Fibroblast of lung (primary cell): Measurements from ENCODE around the gene ALG1. TPM values are rescaled to one million over a fixed set of nuclear protein-coding genes. Genes with fewer than 3 reads are reported as not detected.

ENCODE experiments used
- DNase-seq, 2 donors: peaks; one replicate each; pipeline versions ENCODE4 v3.0.0 to v3.0.0-alpha.2; 2010; ENCODE audit warnings: low read depth in 2 of 2
- H2AFZ ChIP-seq: 2 replicates; pipeline ENCODE4 v1.5.1; 2012; ENCODE audit warnings: low read length, control low read depth, inconsistent platforms
- H3K27ac ChIP-seq: 2 replicates; pipeline ENCODE4 v1.5.1; 2011; ENCODE audit warnings: low read length, control low read depth; ENCODE audit not compliant: insufficient read depth
- H3K27me3 ChIP-seq: 2 replicates; pipeline ENCODE4 v1.5.1; 2011; ENCODE audit warnings: mild to moderate bottlenecking, low read length; ENCODE audit not compliant: control insufficient read depth, insufficient read depth
- H3K36me3 ChIP-seq: 2 replicates; pipeline ENCODE4 v1.5.1; 2011; ENCODE audit warnings: low read length; ENCODE audit not compliant: control insufficient read depth, insufficient read depth
- H3K4me1 ChIP-seq: 2 replicates; pipeline ENCODE4 v1.5.1; 2011; ENCODE audit warnings: low read length; ENCODE audit not compliant: control insufficient read depth, insufficient read depth; ENCODE audit errors: extremely low read depth
- H3K4me2 ChIP-seq: 2 replicates; pipeline ENCODE4 v1.5.1; 2011; ENCODE audit warnings: low read length, control low read depth; ENCODE audit not compliant: insufficient read depth; ENCODE audit errors: extremely low read depth
- H3K4me3 ChIP-seq, 4 experiments: fragments of 200-600 bp in 1 of 4; sonication (generic) in 1 of 4; replicated peaks in 1 of 4; 2 replicates each; pipeline ENCODE4 v1.5.1; 2011 to 2016; ENCODE audit warnings: low read length in 4 of 4, low read depth in 3 of 4, mild to moderate bottlenecking in 3 of 4, control low read depth in 2 of 4, inconsistent platforms in 1 of 4, mixed read lengths in 1 of 4; ENCODE audit not compliant: insufficient read depth in 1 of 4; ENCODE audit errors: control extremely low read depth in 1 of 4
- H3K79me2 ChIP-seq: 2 replicates; pipeline ENCODE4 v1.5.1; 2012; ENCODE audit warnings: mild to moderate bottlenecking, low read length, inconsistent platforms; ENCODE audit not compliant: control insufficient read depth, insufficient read depth
- H3K9ac ChIP-seq: 2 replicates; pipeline ENCODE4 v1.5.1; 2011; ENCODE audit warnings: mild to moderate bottlenecking, low read length, control low read depth; ENCODE audit not compliant: insufficient read depth
- H3K9me3 ChIP-seq: 2 replicates; pipeline ENCODE4 v1.5.1; 2012; ENCODE audit warnings: low read depth, low read length; ENCODE audit not compliant: control insufficient read depth, insufficient read depth
- H4K20me1 ChIP-seq: 2 replicates; pipeline ENCODE4 v1.5.1; 2011; ENCODE audit warnings: low read length; ENCODE audit not compliant: control insufficient read depth, insufficient read depth; ENCODE audit errors: extremely low read depth
- EZH2 ChIP-seq: IDR thresholded peaks from 2 replicates; pipeline ENCODE4 v1.5.1; 2012; ENCODE audit warnings: low read length, control low read depth, mild to moderate bottlenecking; ENCODE audit errors: missing control alignments
- polyA plus RNA-seq, 2 donors: library from polyadenylated mRNA; depleted of rRNA in 1 of 2; stranded (reverse) in 1 of 2; unstranded in 1 of 2; fragments of >200 nt; gene quantifications; 2 replicates each; pipeline ENCODE4 v1.2.1, GENCODE V29; 2011 to 2012; ENCODE audit warnings: missing spikeins in 1 of 2
- total RNA-seq: library from RNA; depleted of rRNA; stranded (reverse); fragments of >200 nt; gene quantifications from 2 replicates; pipeline ENCODE4 v1.2.1, GENCODE V29; 2014
- TF ChIP-seq, protein P1 (sequence below), 2 donors: IDR thresholded peaks in 1 of 2; conservative IDR thresholded peaks in 1 of 2; 1 replicate in 1 of 2; 2 replicates in 1 of 2; pipeline ENCODE4 v1.5.1; 2011 to 2012; ENCODE audit warnings: low read length in 2 of 2, control low read depth in 1 of 2, inconsistent platforms in 1 of 2, low read depth in 1 of 2, mild to moderate bottlenecking in 1 of 2

The ALG1 gene
- total and polyA plus RNA-seq, 2 donors (not counting 1 experiment from before 2014, with no cell fraction given) = 26.2 to 29.2 TPM

DNA sequence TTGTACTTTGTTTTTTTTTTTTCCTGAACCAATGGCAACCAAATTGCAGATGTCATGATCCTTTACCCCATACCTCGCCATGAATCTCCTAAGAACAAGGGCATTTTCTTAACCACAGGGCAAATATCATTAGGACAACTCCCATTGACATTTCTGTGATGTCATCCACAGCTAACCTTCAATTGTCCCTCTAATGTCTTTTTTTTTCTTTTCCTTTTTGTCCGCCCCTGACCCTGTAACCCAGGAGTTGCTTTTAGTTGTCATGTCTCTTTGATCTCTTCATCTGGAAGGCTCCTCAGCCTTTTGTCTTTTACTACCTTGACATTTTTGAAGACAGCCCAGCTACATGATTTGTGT is 37.5 kb upstream of the ALG1 start:
- no peak for DNase-seq
- peak overlapping the region; percentile 94 for H2AFZ ChIP-seq
- H3K79me2 ChIP-seq = no peaks in the 10 kb centered on the region
- H4K20me1 ChIP-seq = no peaks in the 10 kb centered on the region
- H3K27me3 ChIP-seq = no peaks in the 10 kb centered on the region
- peak overlapping the region; percentile 72 for H3K9ac ChIP-seq
- peak overlapping the region; percentile 46 for H3K27ac ChIP-seq
- H3K4me2 ChIP-seq = peak overlapping the region; percentile 92
- H3K36me3 ChIP-seq = no peaks in the 10 kb centered on the region
- TF ChIP-seq, protein P1, sequence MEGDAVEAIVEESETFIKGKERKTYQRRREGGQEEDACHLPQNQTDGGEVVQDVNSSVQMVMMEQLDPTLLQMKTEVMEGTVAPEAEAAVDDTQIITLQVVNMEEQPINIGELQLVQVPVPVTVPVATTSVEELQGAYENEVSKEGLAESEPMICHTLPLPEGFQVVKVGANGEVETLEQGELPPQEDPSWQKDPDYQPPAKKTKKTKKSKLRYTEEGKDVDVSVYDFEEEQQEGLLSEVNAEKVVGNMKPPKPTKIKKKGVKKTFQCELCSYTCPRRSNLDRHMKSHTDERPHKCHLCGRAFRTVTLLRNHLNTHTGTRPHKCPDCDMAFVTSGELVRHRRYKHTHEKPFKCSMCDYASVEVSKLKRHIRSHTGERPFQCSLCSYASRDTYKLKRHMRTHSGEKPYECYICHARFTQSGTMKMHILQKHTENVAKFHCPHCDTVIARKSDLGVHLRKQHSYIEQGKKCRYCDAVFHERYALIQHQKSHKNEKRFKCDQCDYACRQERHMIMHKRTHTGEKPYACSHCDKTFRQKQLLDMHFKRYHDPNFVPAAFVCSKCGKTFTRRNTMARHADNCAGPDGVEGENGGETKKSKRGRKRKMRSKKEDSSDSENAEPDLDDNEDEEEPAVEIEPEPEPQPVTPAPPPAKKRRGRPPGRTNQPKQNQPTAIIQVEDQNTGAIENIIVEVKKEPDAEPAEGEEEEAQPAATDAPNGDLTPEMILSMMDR (conservative IDR thresholded peaks at IDR 0.05 in 1 of 2, IDR thresholded peaks at IDR 0.05 in 1 of 2; ENCODE audit: low read depth in 1 of 2, low read length in 2 of 2) = no peak
- TF ChIP-seq EZH2 = no peak
- peak overlapping the region; percentile 64 to 91 (median 84) for H3K4me3 ChIP-seq
- H3K4me1 ChIP-seq = peaks cover 2% of the 10 kb centered on the region
- H3K9me3 ChIP-seq = no peaks in the 10 kb centered on the region

DNA sequence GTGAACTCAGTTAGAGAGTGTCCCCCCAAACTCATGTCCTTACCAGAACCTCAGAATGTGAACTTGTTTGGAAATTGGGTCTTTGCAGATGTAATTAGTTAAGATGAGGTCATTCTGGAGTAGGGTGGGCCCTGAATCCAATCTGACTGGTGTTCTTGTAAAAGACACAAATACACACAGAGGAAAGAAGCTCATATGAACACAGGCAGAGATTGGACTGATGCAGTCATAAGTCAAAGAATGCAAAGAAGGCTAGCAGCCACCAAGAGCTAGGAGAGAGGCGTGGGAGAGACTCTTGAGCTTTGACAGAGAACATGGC is 35.8 kb upstream of the ALG1 start:
- Histone ChIP-seq H3K4me2 (no peak overlapping the region), H3K4me3 (no peak overlapping the region), H3K9ac (no peak overlapping the region), H3K27ac (no peak overlapping the region), H3K27me3 (no peaks in the 10 kb centered on the region), H3K9me3 (no peaks in the 10 kb centered on the region), H3K79me2 (no peaks in the 10 kb centered on the region), H3K36me3 (no peaks in the 10 kb centered on the region), H2AFZ (no peak overlapping the region), H3K4me1 (peaks cover 2% of the 10 kb centered on the region), H4K20me1 (no peaks in the 10 kb centered on the region)
- no peak for DNase-seq
- TF ChIP-seq EZH2 = no peak
- TF ChIP-seq, protein P1 (conservative IDR thresholded peaks at IDR 0.05 in 1 of 2, IDR thresholded peaks at IDR 0.05 in 1 of 2; ENCODE audit: low read depth in 1 of 2, low read length in 2 of 2) = no peak

- TF ChIP-seq, protein P1 (conservative IDR thresholded peaks at IDR 0.05 in 1 of 2, IDR thresholded peaks at IDR 0.05 in 1 of 2; ENCODE audit: low read depth in 1 of 2, low read length in 2 of 2) = no peak
- no peaks in the 10 kb centered on the region for H3K9me3 ChIP-seq
- no peaks in the 10 kb centered on the region for H3K27me3 ChIP-seq
- no peaks in the 10 kb centered on the region for H3K36me3 ChIP-seq
- no peaks in the 10 kb centered on the region for H3K79me2 ChIP-seq
- H2AFZ ChIP-seq = no peak overlapping the region
- no peak overlapping the region for H3K27ac ChIP-seq
- DNase-seq = peak in 1 of 2 donors; percentile 70
- H3K9ac ChIP-seq = no peak overlapping the region
- no peak overlapping the region for H3K4me2 ChIP-seq
- H4K20me1 ChIP-seq = no peaks in the 10 kb centered on the region
- peaks cover 2% of the 10 kb centered on the region for H3K4me1 ChIP-seq
- no peak overlapping the region for H3K4me3 ChIP-seq
Measured at GRCh38 chr16:5036228-5037156, 35.2 kb upstream of the ALG1 start.
